Measurements from ENCODE around the gene STAT5B.
A peak's percentile ranks its signal among the peaks of the same experiment; 100 is the strongest.

STAT5B gene

GRCh38 chr17:42274253-42274542, 2.0 kb downstream of the STAT5B start:
- H3K9me3 ChIP-seq (ENCODE audit: insufficient read depth, low read depth, low read length), result no peaks in the 10 kb centered on the region
- WGBS (ENCODE audit: extremely low coverage, insufficient coverage, insufficient read length), result no CpG with 5 or more reads among the region's 3 CpGs
- no peak overlapping the region for H3K4me2 ChIP-seq (ENCODE audit: low read length)
- H3K36me3 ChIP-seq (ENCODE audit: control insufficient read depth in 1 of 2, insufficient read depth in 2 of 2, low read length in 2 of 2), result no peaks in the 10 kb centered on the region
- H2BK12ac ChIP-seq (ENCODE audit: low read length), result no peak overlapping the region
- H3K23ac ChIP-seq (ENCODE audit: low read length), result no peak overlapping the region
- H4K8ac ChIP-seq (ENCODE audit: low read depth, low read length), result no peak overlapping the region
- no peak overlapping the region for H3K4me3 ChIP-seq (ENCODE audit: low read depth, low read length)
- no peak overlapping the region for H2BK120ac ChIP-seq (ENCODE audit: insufficient read depth, low read length, poor library complexity)
- no peak overlapping the region for H2AFZ ChIP-seq (ENCODE audit: insufficient read depth, low read length, poor library complexity)
- H4K12ac ChIP-seq (ENCODE audit: low read depth, low read length), result no peak overlapping the region
- H3K18ac ChIP-seq (ENCODE audit: low read length), result no peak overlapping the region
- peaks cover 12% of the 10 kb centered on the region for H3K79me1 ChIP-seq (ENCODE audit: low read length)
- H3K79me2 ChIP-seq (ENCODE audit: control insufficient read depth, insufficient read depth, low read length, poor library complexity), result peaks cover 6% of the 10 kb centered on the region
- DNase-seq, result no peak
- H3K9ac ChIP-seq (ENCODE audit: low read length), result no peak overlapping the region
- H3K27ac ChIP-seq (ENCODE audit: low read depth, low read length), result no peak overlapping the region
- H3K4ac ChIP-seq (ENCODE audit: low read depth, low read length), result no peak overlapping the region
- H3K14ac ChIP-seq (ENCODE audit: low read length), result no peak overlapping the region
- H2AK5ac ChIP-seq (ENCODE audit: low read length), result no peak overlapping the region
- no peak overlapping the region for H4K91ac ChIP-seq (ENCODE audit: low read depth, low read length)
- H2BK5ac ChIP-seq (ENCODE audit: low read depth, low read length, poor library complexity), result no peak overlapping the region
- peaks cover 0 to 6% of the 10 kb centered on the region in 2 experiments for H3K4me1 ChIP-seq (ENCODE audit: control insufficient read depth in 1 of 2, insufficient read depth in 2 of 2, low read length in 2 of 2)
- no peaks in the 10 kb centered on the region for H3K27me3 ChIP-seq (ENCODE audit: insufficient read depth, low read length)

- H3K79me2 ChIP-seq (ENCODE audit: control insufficient read depth, insufficient read depth, low read length, poor library complexity), result peaks cover 6% of the 10 kb centered on the region
- no peaks in the 10 kb centered on the region for H3K36me3 ChIP-seq (ENCODE audit: control insufficient read depth in 1 of 2, insufficient read depth in 2 of 2, low read length in 2 of 2)
- no peak overlapping the region for H2AK5ac ChIP-seq (ENCODE audit: low read length)
- H3K14ac ChIP-seq (ENCODE audit: low read length), result no peak overlapping the region
- no peaks in the 10 kb centered on the region for H3K27me3 ChIP-seq (ENCODE audit: insufficient read depth, low read length)
- H2BK120ac ChIP-seq (ENCODE audit: insufficient read depth, low read length, poor library complexity), result no peak overlapping the region
- no peak overlapping the region for H3K18ac ChIP-seq (ENCODE audit: low read length)
- H3K9ac ChIP-seq (ENCODE audit: low read length), result no peak overlapping the region
- no peaks in the 10 kb centered on the region for H3K9me3 ChIP-seq (ENCODE audit: insufficient read depth, low read depth, low read length)
- WGBS (ENCODE audit: extremely low coverage, insufficient coverage, insufficient read length), result no CpG with 5 or more reads among the region's 7 CpGs
- peaks cover 12% of the 10 kb centered on the region for H3K79me1 ChIP-seq (ENCODE audit: low read length)
- no peak overlapping the region for H2BK5ac ChIP-seq (ENCODE audit: low read depth, low read length, poor library complexity)
- no peak overlapping the region for H3K27ac ChIP-seq (ENCODE audit: low read depth, low read length)
- peaks cover 0 to 6% of the 10 kb centered on the region in 2 experiments for H3K4me1 ChIP-seq (ENCODE audit: control insufficient read depth in 1 of 2, insufficient read depth in 2 of 2, low read length in 2 of 2)
- H2AFZ ChIP-seq (ENCODE audit: insufficient read depth, low read length, poor library complexity), result no peak overlapping the region
- H4K8ac ChIP-seq (ENCODE audit: low read depth, low read length), result no peak overlapping the region
- H3K4me2 ChIP-seq (ENCODE audit: low read length), result no peak overlapping the region
- DNase-seq, result peak in 1 of 2 donors; percentile 81
- no peak overlapping the region for H3K23ac ChIP-seq (ENCODE audit: low read length)
- H4K91ac ChIP-seq (ENCODE audit: low read depth, low read length), result no peak overlapping the region
- no peak overlapping the region for H3K4me3 ChIP-seq (ENCODE audit: low read depth, low read length)
- no peak overlapping the region for H4K12ac ChIP-seq (ENCODE audit: low read depth, low read length)
- no peak overlapping the region for H3K4ac ChIP-seq (ENCODE audit: low read depth, low read length)
- H2BK12ac ChIP-seq (ENCODE audit: low read length), result no peak overlapping the region
These were observed 2.5 kb downstream of the STAT5B start for GRCh38 chr17:42273474-42274252.

- H3K23ac ChIP-seq (ENCODE audit: low read length), result no peak overlapping the region
- no peak overlapping the region for H2BK12ac ChIP-seq (ENCODE audit: low read length)
- peaks cover 12% of the 10 kb centered on the region for H3K79me1 ChIP-seq (ENCODE audit: low read length)
- H3K4me2 ChIP-seq (ENCODE audit: low read length), result no peak overlapping the region
- H3K14ac ChIP-seq (ENCODE audit: low read length), result no peak overlapping the region
- peaks cover 6% of the 10 kb centered on the region for H3K79me2 ChIP-seq (ENCODE audit: control insufficient read depth, insufficient read depth, low read length, poor library complexity)
- H3K27ac ChIP-seq (ENCODE audit: low read depth, low read length), result no peak overlapping the region
- no CpG with 5 or more reads among the region's 7 CpGs for WGBS (ENCODE audit: extremely low coverage, insufficient coverage, insufficient read length)
- no peak overlapping the region for H3K4me3 ChIP-seq (ENCODE audit: low read depth, low read length)
- H3K27me3 ChIP-seq (ENCODE audit: insufficient read depth, low read length), result no peaks in the 10 kb centered on the region
- H4K8ac ChIP-seq (ENCODE audit: low read depth, low read length), result no peak overlapping the region
- H2AK5ac ChIP-seq (ENCODE audit: low read length), result no peak overlapping the region
- no peak overlapping the region for H3K4ac ChIP-seq (ENCODE audit: low read depth, low read length)
- no peak for DNase-seq
- H3K4me1 ChIP-seq (ENCODE audit: control insufficient read depth in 1 of 2, insufficient read depth in 2 of 2, low read length in 2 of 2), result peaks cover 0 to 5% of the 10 kb centered on the region in 2 experiments
- no peaks in the 10 kb centered on the region for H3K36me3 ChIP-seq (ENCODE audit: control insufficient read depth in 1 of 2, insufficient read depth in 2 of 2, low read length in 2 of 2)
- no peak overlapping the region for H2BK120ac ChIP-seq (ENCODE audit: insufficient read depth, low read length, poor library complexity)
- H3K18ac ChIP-seq (ENCODE audit: low read length), result no peak overlapping the region
- no peak overlapping the region for H4K91ac ChIP-seq (ENCODE audit: low read depth, low read length)
- H3K9ac ChIP-seq (ENCODE audit: low read length), result no peak overlapping the region
- H2BK5ac ChIP-seq (ENCODE audit: low read depth, low read length, poor library complexity), result no peak overlapping the region
- H4K12ac ChIP-seq (ENCODE audit: low read depth, low read length), result no peak overlapping the region
- no peaks in the 10 kb centered on the region for H3K9me3 ChIP-seq (ENCODE audit: insufficient read depth, low read depth, low read length)
- H2AFZ ChIP-seq (ENCODE audit: insufficient read depth, low read length, poor library complexity), result no peak overlapping the region
These were observed 3.9 kb downstream of the STAT5B start for GRCh38 chr17:42272162-42272907.

- Histone ChIP-seq H3K9ac (ENCODE audit: low read length) (no peak overlapping the region), H3K4me1 (ENCODE audit: control insufficient read depth in 1 of 2, insufficient read depth in 2 of 2, low read length in 2 of 2) (peaks cover 0 to 2% of the 10 kb centered on the region in 2 experiments), H3K18ac (ENCODE audit: low read length) (no peak overlapping the region), H4K8ac (ENCODE audit: low read depth, low read length) (no peak overlapping the region), H2BK12ac (ENCODE audit: low read length) (no peak overlapping the region), H4K91ac (ENCODE audit: low read depth, low read length) (no peak overlapping the region), H2AK5ac (ENCODE audit: low read length) (no peak overlapping the region), H3K4me3 (ENCODE audit: low read depth, low read length) (no peak overlapping the region), H3K4me2 (ENCODE audit: low read length) (no peak overlapping the region), H2AFZ (ENCODE audit: insufficient read depth, low read length, poor library complexity) (no peak overlapping the region), H3K14ac (ENCODE audit: low read length) (no peak overlapping the region), H3K79me1 (ENCODE audit: low read length) (peaks cover 9% of the 10 kb centered on the region), H3K23ac (ENCODE audit: low read length) (no peak overlapping the region), H4K12ac (ENCODE audit: low read depth, low read length) (no peak overlapping the region), H2BK120ac (ENCODE audit: insufficient read depth, low read length, poor library complexity) (no peak overlapping the region), H3K79me2 (ENCODE audit: control insufficient read depth, insufficient read depth, low read length, poor library complexity) (peaks cover 6% of the 10 kb centered on the region), H3K9me3 (ENCODE audit: insufficient read depth, low read depth, low read length) (no peaks in the 10 kb centered on the region), H3K4ac (ENCODE audit: low read depth, low read length) (no peak overlapping the region), H3K36me3 (ENCODE audit: control insufficient read depth in 1 of 2, insufficient read depth in 2 of 2, low read length in 2 of 2) (no peaks in the 10 kb centered on the region), H2BK5ac (ENCODE audit: low read depth, low read length, poor library complexity) (no peak overlapping the region), H3K27ac (ENCODE audit: low read depth, low read length) (no peak overlapping the region), H3K27me3 (ENCODE audit: insufficient read depth, low read length) (no peaks in the 10 kb centered on the region)
- DNase-seq, result no peak
These were observed 4.5 kb downstream of the STAT5B start for GRCh38 chr17:42271779-42272035.
